HL-60 (cell line): ENCODE measurements around the gene DENND11.

Experiments used
- DNase-seq, 2 experiments: peaks; one replicate each; pipeline ENCODE4 v3.0.0-alpha.2; 2010 to 2020; ENCODE audit warnings: low read depth in 1 of 2, low spot score in 1 of 2
- H3K27ac ChIP-seq: fragments of 250-450 bp; sonication (Bioruptor Pico); replicated peaks from 2 replicates; pipeline ENCODE4 v1.5.1; 2020; ENCODE audit warnings: mild to moderate bottlenecking, moderate library complexity
- H3K27me3 ChIP-seq: fragments of 250-450 bp; sonication (Bioruptor Pico); 2 replicates; pipeline ENCODE4 v1.5.1; 2021; ENCODE audit warnings: mild to moderate bottlenecking, moderate library complexity; ENCODE audit not compliant: insufficient read depth, poor library complexity, severe bottlenecking
- H3K4me3 ChIP-seq: replicated peaks from 2 replicates; pipeline ENCODE4 v1.5.1; 2011; ENCODE audit warnings: mild to moderate bottlenecking, control low read depth, low read length; ENCODE audit not compliant: insufficient read depth
- GABPA ChIP-seq: IDR thresholded peaks from 2 replicates; pipeline ENCODE4 v1.6.1; 2012; ENCODE audit warnings: low read depth
- POLR2AphosphoS5 ChIP-seq: IDR thresholded peaks from 2 replicates; pipeline ENCODE4 v1.6.1; 2012; ENCODE audit warnings: low read depth
- SPI1 ChIP-seq: IDR thresholded peaks from 2 replicates; pipeline ENCODE4 v1.6.1; 2012; ENCODE audit warnings: low read depth, mild to moderate bottlenecking, borderline replicate concordance
- TF ChIP-seq, protein P1 (sequence below): IDR thresholded peaks from 2 replicates; pipeline ENCODE4 v1.6.1; 2012; ENCODE audit warnings: low read depth; ENCODE audit not compliant: insufficient replicate concordance
- TF ChIP-seq, protein P2 (sequence below): IDR thresholded peaks from one replicate; pipeline ENCODE4 v1.5.1; 2011; ENCODE audit warnings: low read length, control low read depth, inconsistent platforms; ENCODE audit not compliant: insufficient read depth

DENND11 gene

DNA sequence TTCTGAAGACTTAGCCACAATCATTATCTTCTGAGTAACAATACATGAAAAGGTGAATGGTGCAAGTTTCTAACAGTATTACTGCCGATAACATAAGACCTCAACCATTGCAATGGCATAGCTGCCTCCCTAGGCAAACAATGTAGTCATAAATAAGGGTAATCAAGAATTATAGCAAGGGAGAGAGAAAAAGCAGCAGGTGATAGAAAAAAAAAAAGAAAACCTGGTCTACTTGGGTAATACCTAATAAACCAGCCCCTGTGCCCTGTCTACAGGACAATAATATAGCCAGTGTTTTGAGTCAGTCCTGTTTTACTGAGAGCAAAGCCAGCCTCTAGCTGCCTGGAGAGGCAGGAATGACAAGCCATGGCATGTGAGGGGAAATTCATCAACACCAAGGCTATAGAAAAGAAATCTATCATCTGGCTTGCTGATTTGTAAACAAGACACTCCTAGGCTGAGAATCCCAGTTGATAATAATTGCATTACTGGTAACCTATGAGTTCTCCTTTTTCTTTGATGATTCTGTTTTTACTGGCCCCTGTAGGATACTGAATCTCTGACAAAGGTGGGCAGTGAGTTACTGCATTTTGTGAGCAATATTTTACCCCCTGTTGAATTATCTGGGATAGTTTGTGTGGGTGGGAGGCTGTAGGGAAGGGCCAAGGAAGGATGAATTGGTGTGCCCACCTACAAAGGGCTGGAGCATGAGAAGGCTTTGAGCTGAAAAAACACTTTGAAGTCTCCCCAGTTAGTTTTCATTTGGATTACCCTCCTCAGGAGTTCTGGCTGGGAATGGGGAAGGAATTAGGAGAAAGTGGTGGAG lies 4.5 kb upstream of the DENND11 start:
- Histone ChIP-seq H3K27me3 (peaks cover 4% of the 10 kb centered on the region), H3K4me3 (no peak overlapping the region), H3K27ac (no peak overlapping the region)
- TF ChIP-seq, protein P1, sequence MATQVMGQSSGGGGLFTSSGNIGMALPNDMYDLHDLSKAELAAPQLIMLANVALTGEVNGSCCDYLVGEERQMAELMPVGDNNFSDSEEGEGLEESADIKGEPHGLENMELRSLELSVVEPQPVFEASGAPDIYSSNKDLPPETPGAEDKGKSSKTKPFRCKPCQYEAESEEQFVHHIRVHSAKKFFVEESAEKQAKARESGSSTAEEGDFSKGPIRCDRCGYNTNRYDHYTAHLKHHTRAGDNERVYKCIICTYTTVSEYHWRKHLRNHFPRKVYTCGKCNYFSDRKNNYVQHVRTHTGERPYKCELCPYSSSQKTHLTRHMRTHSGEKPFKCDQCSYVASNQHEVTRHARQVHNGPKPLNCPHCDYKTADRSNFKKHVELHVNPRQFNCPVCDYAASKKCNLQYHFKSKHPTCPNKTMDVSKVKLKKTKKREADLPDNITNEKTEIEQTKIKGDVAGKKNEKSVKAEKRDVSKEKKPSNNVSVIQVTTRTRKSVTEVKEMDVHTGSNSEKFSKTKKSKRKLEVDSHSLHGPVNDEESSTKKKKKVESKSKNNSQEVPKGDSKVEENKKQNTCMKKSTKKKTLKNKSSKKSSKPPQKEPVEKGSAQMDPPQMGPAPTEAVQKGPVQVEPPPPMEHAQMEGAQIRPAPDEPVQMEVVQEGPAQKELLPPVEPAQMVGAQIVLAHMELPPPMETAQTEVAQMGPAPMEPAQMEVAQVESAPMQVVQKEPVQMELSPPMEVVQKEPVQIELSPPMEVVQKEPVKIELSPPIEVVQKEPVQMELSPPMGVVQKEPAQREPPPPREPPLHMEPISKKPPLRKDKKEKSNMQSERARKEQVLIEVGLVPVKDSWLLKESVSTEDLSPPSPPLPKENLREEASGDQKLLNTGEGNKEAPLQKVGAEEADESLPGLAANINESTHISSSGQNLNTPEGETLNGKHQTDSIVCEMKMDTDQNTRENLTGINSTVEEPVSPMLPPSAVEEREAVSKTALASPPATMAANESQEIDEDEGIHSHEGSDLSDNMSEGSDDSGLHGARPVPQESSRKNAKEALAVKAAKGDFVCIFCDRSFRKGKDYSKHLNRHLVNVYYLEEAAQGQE, result no peak
- no peak for TF ChIP-seq SPI1
- no peak for TF ChIP-seq GABPA
- TF ChIP-seq, protein P2, sequence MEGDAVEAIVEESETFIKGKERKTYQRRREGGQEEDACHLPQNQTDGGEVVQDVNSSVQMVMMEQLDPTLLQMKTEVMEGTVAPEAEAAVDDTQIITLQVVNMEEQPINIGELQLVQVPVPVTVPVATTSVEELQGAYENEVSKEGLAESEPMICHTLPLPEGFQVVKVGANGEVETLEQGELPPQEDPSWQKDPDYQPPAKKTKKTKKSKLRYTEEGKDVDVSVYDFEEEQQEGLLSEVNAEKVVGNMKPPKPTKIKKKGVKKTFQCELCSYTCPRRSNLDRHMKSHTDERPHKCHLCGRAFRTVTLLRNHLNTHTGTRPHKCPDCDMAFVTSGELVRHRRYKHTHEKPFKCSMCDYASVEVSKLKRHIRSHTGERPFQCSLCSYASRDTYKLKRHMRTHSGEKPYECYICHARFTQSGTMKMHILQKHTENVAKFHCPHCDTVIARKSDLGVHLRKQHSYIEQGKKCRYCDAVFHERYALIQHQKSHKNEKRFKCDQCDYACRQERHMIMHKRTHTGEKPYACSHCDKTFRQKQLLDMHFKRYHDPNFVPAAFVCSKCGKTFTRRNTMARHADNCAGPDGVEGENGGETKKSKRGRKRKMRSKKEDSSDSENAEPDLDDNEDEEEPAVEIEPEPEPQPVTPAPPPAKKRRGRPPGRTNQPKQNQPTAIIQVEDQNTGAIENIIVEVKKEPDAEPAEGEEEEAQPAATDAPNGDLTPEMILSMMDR, result no peak
- TF ChIP-seq POLR2AphosphoS5, result no peak
- no peak for DNase-seq

DNA sequence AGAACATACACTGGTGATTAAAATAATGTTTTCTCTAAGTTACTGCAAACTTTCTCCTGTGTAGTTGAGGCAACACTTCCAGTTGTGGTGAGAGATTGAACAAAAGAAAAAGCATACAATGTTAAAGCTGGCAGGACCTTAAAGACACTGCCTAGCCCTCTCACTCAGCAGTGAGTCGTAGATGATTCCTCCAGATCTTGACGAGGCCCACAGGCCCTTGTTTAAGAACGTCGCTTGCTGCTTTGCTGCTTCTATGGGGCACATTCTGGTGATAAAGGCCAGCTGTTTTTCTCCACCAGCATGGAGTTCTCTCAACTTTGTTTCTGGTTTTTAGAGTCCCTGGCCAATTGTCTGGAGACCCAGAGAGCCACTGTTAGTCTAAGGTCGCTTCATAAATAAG lies 2.8 kb upstream of the DENND11 start:
- H3K27ac ChIP-seq, result no peak overlapping the region
- DNase-seq, result no peak
- H3K4me3 ChIP-seq, result no peak overlapping the region
- TF ChIP-seq, protein P1, result no peak
- TF ChIP-seq POLR2AphosphoS5, result no peak
- TF ChIP-seq, protein P2, result no peak
- TF ChIP-seq SPI1, result no peak
- TF ChIP-seq GABPA, result no peak
- H3K27me3 ChIP-seq, result peaks cover 4% of the 10 kb centered on the region

DNA sequence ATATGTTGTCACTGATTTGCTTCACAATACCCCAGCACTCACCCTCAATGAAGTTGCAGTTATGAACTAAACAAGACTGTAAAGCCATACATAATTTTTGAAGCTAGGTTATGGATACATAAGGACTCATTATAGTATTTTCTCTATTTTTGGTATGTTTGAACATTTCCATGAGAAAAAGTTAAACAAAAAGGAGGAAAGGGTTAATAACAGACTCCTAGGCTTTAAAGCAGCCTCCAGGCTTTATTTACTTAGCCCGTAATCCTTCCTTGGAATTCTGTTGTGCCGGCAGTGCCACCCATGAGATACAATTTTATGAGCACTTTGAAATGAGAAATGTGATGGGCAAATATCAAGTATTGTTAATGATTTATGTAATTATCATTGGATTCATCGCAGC lies 2.1 kb upstream of the DENND11 start:
- H3K27ac ChIP-seq, result no peak overlapping the region
- no peak for TF ChIP-seq SPI1
- TF ChIP-seq POLR2AphosphoS5, result no peak
- no peak for TF ChIP-seq GABPA
- TF ChIP-seq, protein P1, result no peak
- TF ChIP-seq, protein P2, result no peak
- no peak for DNase-seq
- no peak overlapping the region for H3K4me3 ChIP-seq
- H3K27me3 ChIP-seq, result peaks cover 4% of the 10 kb centered on the region
